K562 (cell line): ENCODE measurements around the gene TP73. TPM values are rescaled to one million over a fixed set of nuclear protein-coding genes. Genes with fewer than 3 reads are reported as not detected.

Experiments
- ATAC-seq: fragments of 200-7000 bp; cut with Tn5 transposase; 3 replicates; pipeline ENCODE4 v1.9.1; 2020; ENCODE audit warnings: moderate library complexity
- BruUV-seq: library from RNA; stranded (reverse); fragments of 400-500 nt; replicated peaks from 2 replicates; lab custom pipeline; 2021; lab: Mats Ljungman, UMichigan
- CTCF ChIA-PET: fragments of 300-600 bp; formaldehyde crosslinking; extraction: SDS; loops from one replicate; lab custom pipeline; 2021; ENCODE audit warnings: low intra/inter-chr PET ratio; lab: Yijun Ruan, JAX
- POLR2A ChIA-PET: fragments of 300-600, 350-650 bp; sonication (Branson Sonifier 250); formaldehyde crosslinking; extraction: SDS; loops from one replicate; lab custom pipeline; 2021; ENCODE audit warnings: antibody characterized with exemption, inconsistent platforms; lab: Yijun Ruan, JAX
- DNase-seq, 4 experiments: peaks; one replicate each; pipeline versions ENCODE4 v3.0.0 to v3.0.0-alpha.2; 2011 to 2018; ENCODE audit warnings: low spot score in 3 of 4, mixed read lengths in 3 of 4; ENCODE audit errors: extremely low read depth in 1 of 4
- FAIRE-seq: peaks from 2 replicates; lab custom pipeline; 2011; peaks lifted over from hg19 to GRCh38; lab: Jason Lieb, UNC
- H2AFZ ChIP-seq: 2 replicates; pipeline ENCODE4 v1.6.0; 2011; ENCODE audit warnings: low read depth, low read length, control low read depth, inconsistent platforms
- H3K27ac ChIP-seq: fragments of 200-600 bp; 3 replicates; pipeline ENCODE4 v1.8.0; 2011; ENCODE audit warnings: low read depth, mild to moderate bottlenecking, control low read depth, inconsistent platforms, low read length, moderate library complexity, mixed read lengths; ENCODE audit errors: extremely low read depth
- H3K27me3 ChIP-seq, 2 experiments: fragments of 300-600 bp in 1 of 2; 2 replicates in 1 of 2; 3 replicates in 1 of 2; pipeline versions ENCODE4 v1.6.0 to v1.8.0; 2011; ENCODE audit warnings: inconsistent platforms in 2 of 2, low read length in 2 of 2, mild to moderate bottlenecking in 1 of 2, mixed read lengths in 1 of 2, moderate library complexity in 1 of 2; ENCODE audit not compliant: control insufficient read depth in 2 of 2, insufficient read depth in 2 of 2
- H3K36me3 ChIP-seq: fragments of 300-600 bp; 3 replicates; pipeline ENCODE4 v1.8.0; 2011; ENCODE audit warnings: mild to moderate bottlenecking, low read length, inconsistent platforms; ENCODE audit not compliant: control insufficient read depth, insufficient read depth
- H3K4me1 ChIP-seq, 2 experiments: fragments of 200-600 bp in 1 of 2; replicated peaks in 1 of 2; 2 replicates in 1 of 2; 3 replicates in 1 of 2; pipeline versions ENCODE4 v1.5.1 to v1.8.0; 2011; ENCODE audit warnings: inconsistent platforms in 2 of 2, low read length in 2 of 2, mild to moderate bottlenecking in 1 of 2, mixed read lengths in 1 of 2, moderate library complexity in 1 of 2; ENCODE audit not compliant: control insufficient read depth in 2 of 2, insufficient read depth in 2 of 2
- H3K4me2 ChIP-seq: 2 replicates; pipeline ENCODE4 v1.6.1; 2011; ENCODE audit warnings: low read length, control low read depth, inconsistent platforms, mixed read lengths; ENCODE audit not compliant: insufficient read depth
- H3K4me3 ChIP-seq: fragments of 200-600 bp; sonication (generic), shearing (Covaris generic); 2 replicates; pipeline ENCODE4 v1.5.1; 2016; ENCODE audit warnings: control low read depth, inconsistent platforms
- H3K79me2 ChIP-seq: fragments of 200-600 bp; 3 replicates; pipeline ENCODE4 v1.8.0; 2011; ENCODE audit warnings: low read length, inconsistent platforms; ENCODE audit not compliant: control insufficient read depth, insufficient read depth
- H3K9ac ChIP-seq, 2 experiments: 2 replicates each; pipeline versions ENCODE4 v1.6.0 to v1.6.1; 2011; ENCODE audit warnings: low read depth in 2 of 2, low read length in 2 of 2, control low read depth in 1 of 2, inconsistent platforms in 1 of 2, mild to moderate bottlenecking in 1 of 2, mixed read lengths in 1 of 2; ENCODE audit not compliant: insufficient read depth in 1 of 2
- H3K9me1 ChIP-seq: one replicate; pipeline ENCODE4 v1.6.0; 2011; ENCODE audit warnings: inconsistent platforms, mild to moderate bottlenecking, low read length, moderate library complexity; ENCODE audit not compliant: control insufficient read depth, insufficient read depth
- H3K9me3 ChIP-seq: replicated peaks from 2 replicates; pipeline ENCODE4 v1.5.1; 2011; ENCODE audit warnings: low read depth, low read length, inconsistent platforms; ENCODE audit not compliant: control insufficient read depth, insufficient read depth
- H4K20me1 ChIP-seq: replicated peaks from 2 replicates; pipeline ENCODE4 v1.6.1; 2011; ENCODE audit warnings: low read length, inconsistent platforms, mixed read lengths; ENCODE audit not compliant: control insufficient read depth, insufficient read depth
- CBX2 ChIP-seq: fragments of 200-600 bp; sonication (generic); IDR thresholded peaks from one replicate; pipeline ENCODE4 v1.6.1; 2012; ENCODE audit warnings: mild to moderate bottlenecking, low read length, inconsistent platforms; ENCODE audit not compliant: insufficient read depth, poor library complexity, severe bottlenecking
- CHD1 ChIP-seq: fragments of 200-600 bp; sonication (generic); IDR thresholded peaks from one replicate; pipeline ENCODE4 v1.6.1; 2012; ENCODE audit warnings: mild to moderate bottlenecking, moderate library complexity, low read length, inconsistent platforms
- L3MBTL2 ChIP-seq: fragments of 450-650 bp; IDR thresholded peaks from 2 replicates; pipeline ENCODE4 v1.6.1; 2016; ENCODE audit warnings: mild to moderate bottlenecking, moderate library complexity
- MCM5 ChIP-seq: fragments of 450-650 bp; IDR thresholded peaks from 2 replicates; pipeline ENCODE4 v1.6.1; 2016; ENCODE audit warnings: low read depth
- MCM7 ChIP-seq, 2 experiments: fragments of 450-650 bp; IDR thresholded peaks; 2 replicates each; pipeline ENCODE4 v1.6.1; 2016 to 2018
- MXI1 ChIP-seq: IDR thresholded peaks from 2 replicates; pipeline ENCODE4 v1.6.1; 2011; ENCODE audit warnings: low read depth, mild to moderate bottlenecking, improper control_type of control experiment, low read length
- MYNN ChIP-seq, 2 experiments: sonication (generic); formaldehyde crosslinking in 1 of 2; IDR thresholded peaks; 2 replicates each; pipeline versions ENCODE4 v1.5.0 to v1.6.1; 2016 to 2020; ENCODE audit warnings: antibody characterized with exemption in 1 of 2, missing genetic modification reagents in 1 of 2
- NFIC ChIP-seq: fragments of 450-650 bp; IDR thresholded peaks from 2 replicates; pipeline ENCODE4 v1.6.1; 2017; ENCODE audit warnings: mild to moderate bottlenecking, inconsistent platforms
- PHF20 ChIP-seq: fragments of 450-650 bp; IDR thresholded peaks from 2 replicates; pipeline ENCODE4 v1.6.1; 2018; ENCODE audit not compliant: partially characterized antibody
- SMARCC2 ChIP-seq: fragments of 450-650 bp; IDR thresholded peaks from 2 replicates; pipeline ENCODE4 v1.6.1; 2017; ENCODE audit warnings: antibody characterized with exemption, moderate library complexity, mild to moderate bottlenecking, low read depth
- TGIF2 ChIP-seq: sonication (generic); formaldehyde crosslinking; IDR thresholded peaks from 2 replicates; pipeline ENCODE4 v1.8.1; 2022; ENCODE audit warnings: mild to moderate bottlenecking, missing genetic modification reagents, moderate library complexity
- ZFP30 ChIP-seq: fragments of 250-450 bp; sonication (Bioruptor Pico); IDR thresholded peaks from 2 replicates; pipeline ENCODE4 v1.8.0; 2022; ENCODE audit warnings: moderate library complexity, mild to moderate bottlenecking, inconsistent platforms, borderline replicate concordance
- ZNF212 ChIP-seq: fragments of 450-650 bp; formaldehyde crosslinking; IDR thresholded peaks from 2 replicates; pipeline ENCODE4 v1.4.0; 2020; ENCODE audit warnings: mild to moderate bottlenecking
- WGBS: fragments of 100-300 bp; shearing (Covaris generic); methylation state at CpG from one replicate; pipeline ENCODE4 v1.1.6; 2016; ENCODE audit warnings: low coverage, mixed read lengths; ENCODE audit not compliant: insufficient coverage; ENCODE audit errors: missing lambda C conversion rate; 5-methylcytosine and 5-hydroxymethylcytosine counted together
- in situ Hi-C: fragments of 300-500 bp; cut with MboI; formaldehyde crosslinking; loops from 4 replicates; pipeline ENCODE4 v1.15.0; 2018; ENCODE audit warnings: inconsistent platforms, mixed read lengths
- intact Hi-C: fragments of 100-400 bp; cut with micrococcal nuclease; formaldehyde crosslinking; loops from 2 replicates; pipeline ENCODE4 v1.14.2; 2022
- polyA plus RNA-seq, 8 experiments: library from polyadenylated mRNA; depleted of rRNA in 4 of 8; stranded (reverse) in 5 of 8; unstranded in 3 of 8; fragments of >200 nt; fragmentation: Nextera tagmentation in 2 of 8; fragmentation: Illumina TruSeq in 1 of 8; extraction: Ambion mirVana in 2 of 8; extraction: Trizol in 1 of 8; gene quantifications; 2 replicates each; pipeline versions ENCODE4 v1.2.1 to v1.2.3, GENCODE V29; 2011 to 2014; ENCODE audit warnings: inconsistent platforms in 1 of 8, missing spikeins in 1 of 8
- total RNA-seq, 7 experiments: library from RNA; depleted of rRNA in 6 of 7; stranded (reverse); fragments of >200 nt in 6 of 7; fragmentation: Illumina TruSeq in 2 of 7; extraction: Trizol in 2 of 7; gene quantifications; 2 replicates each; pipeline versions ENCODE4 v1.2.1 to v1.2.3, GENCODE V29; 2011 to 2021; ENCODE audit warnings: low replicate concordance in 1 of 7
- TF ChIP-seq, protein P1 (sequence below): fragments of 250-450 bp; sonication (Bioruptor Pico); IDR thresholded peaks from 2 replicates; pipeline ENCODE4 v1.8.0; 2022; ENCODE audit warnings: inconsistent platforms, mild to moderate bottlenecking, moderate library complexity, borderline replicate concordance
- TF ChIP-seq, protein P2 (sequence below): fragments of 450-650 bp; IDR thresholded peaks from 2 replicates; pipeline ENCODE4 v1.6.1; 2017; ENCODE audit warnings: antibody characterized with exemption
- TF ChIP-seq, protein P3 (sequence below): fragments of 450-650 bp; conservative IDR thresholded peaks from 2 replicates; pipeline ENCODE4 v1.6.1; 2016; ENCODE audit warnings: missing genetic modification characterization, low read depth, mild to moderate bottlenecking, control low read depth, missing compliant biosample characterization
- TF ChIP-seq, protein P4 (sequence below): fragments of 450-650 bp; formaldehyde crosslinking; IDR thresholded peaks from 2 replicates; pipeline ENCODE4 v1.4.0; 2022; ENCODE audit warnings: missing genetic modification characterization

Gene TP73
- total and polyA plus RNA-seq, 9 of the 15 experiments (the other 6 are each of a cell fraction or from before 2014, with no cell fraction given): 0.07 to 1.6 (median 0.40) TPM; not detected in 2

DNA sequence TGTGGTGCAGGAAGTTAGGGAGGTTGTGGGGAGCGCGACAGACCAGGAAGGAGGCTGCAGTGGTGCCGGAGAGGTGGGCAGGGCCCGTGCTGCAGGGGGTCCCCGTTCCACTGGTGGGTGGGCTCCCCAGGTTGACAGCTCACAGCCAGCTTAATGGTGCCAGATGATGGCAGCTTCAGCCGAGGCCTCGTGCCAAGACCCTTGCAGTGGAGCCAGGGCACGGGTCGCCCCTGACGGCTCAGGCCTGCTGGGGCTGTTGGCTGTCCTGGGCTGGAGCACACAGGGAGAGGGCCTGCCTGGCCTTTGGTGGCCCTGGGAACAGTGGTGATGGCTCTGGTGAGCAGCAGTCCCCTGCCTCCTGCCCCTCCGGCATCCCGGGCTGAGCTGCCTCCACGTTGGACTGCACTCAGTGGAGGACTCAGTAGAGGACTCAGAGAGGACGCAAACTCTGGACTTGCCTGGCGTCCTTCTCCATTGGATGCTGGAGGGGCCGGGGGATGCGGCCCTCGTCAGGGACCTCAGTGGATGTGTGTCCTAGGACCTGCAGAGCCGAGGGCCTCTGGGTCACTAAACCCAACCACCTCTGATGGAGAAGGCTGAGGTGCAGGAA, 53.1 kb downstream of the TP73 start:
- ChIA-PET POLR2A (interaction anchor here (0.5 to 0.6 kb wide), 2 partner anchors 63 to 455 kb away, joined by 3 to 4 read pairs; no protein-coding TSS in a partner anchor), CTCF (no interaction called here)
- Histone ChIP-seq H2AFZ (no peak overlapping the region), H3K27me3 (peaks cover 70 to 96% of the 10 kb centered on the region in 2 experiments), H3K4me3 (no peak overlapping the region), H4K20me1 (peaks cover 71% of the 10 kb centered on the region), H3K9ac (no peak overlapping the region), H3K4me1 (peaks cover 0 to 59% of the 10 kb centered on the region in 2 experiments; a peak in 2 of 5 replicates), H3K36me3 (no peaks in the 10 kb centered on the region), H3K4me2 (no peak overlapping the region), H3K9me1 (no peaks in the 10 kb centered on the region), H3K79me2 (no peaks in the 10 kb centered on the region), H3K27ac (no peak overlapping the region), H3K9me3 (no peaks in the 10 kb centered on the region)
- intact Hi-C loops (no loop called here), in situ Hi-C loops (no loop called here)
- ATAC-seq: no peak
- WGBS: 2% methylated on average over 19 of the region's 19 CpGs
- no peak for FAIRE-seq
- no peak for DNase-seq
- BruUV-seq: no TSS peak
- no peak for TF ChIP-seq MYNN (IDR thresholded peaks at IDR 0.05)
- TF ChIP-seq MYNN (CRISPR knock-in tag; IDR thresholded peaks at IDR 0.05): no peak
- TF ChIP-seq, protein P1, sequence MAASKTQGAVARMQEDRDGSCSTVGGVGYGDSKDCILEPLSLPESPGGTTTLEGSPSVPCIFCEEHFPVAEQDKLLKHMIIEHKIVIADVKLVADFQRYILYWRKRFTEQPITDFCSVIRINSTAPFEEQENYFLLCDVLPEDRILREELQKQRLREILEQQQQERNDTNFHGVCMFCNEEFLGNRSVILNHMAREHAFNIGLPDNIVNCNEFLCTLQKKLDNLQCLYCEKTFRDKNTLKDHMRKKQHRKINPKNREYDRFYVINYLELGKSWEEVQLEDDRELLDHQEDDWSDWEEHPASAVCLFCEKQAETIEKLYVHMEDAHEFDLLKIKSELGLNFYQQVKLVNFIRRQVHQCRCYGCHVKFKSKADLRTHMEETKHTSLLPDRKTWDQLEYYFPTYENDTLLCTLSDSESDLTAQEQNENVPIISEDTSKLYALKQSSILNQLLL (CRISPR knock-in tag): no peak
- TF ChIP-seq ZNF212: no peak
- TF ChIP-seq, protein P2, sequence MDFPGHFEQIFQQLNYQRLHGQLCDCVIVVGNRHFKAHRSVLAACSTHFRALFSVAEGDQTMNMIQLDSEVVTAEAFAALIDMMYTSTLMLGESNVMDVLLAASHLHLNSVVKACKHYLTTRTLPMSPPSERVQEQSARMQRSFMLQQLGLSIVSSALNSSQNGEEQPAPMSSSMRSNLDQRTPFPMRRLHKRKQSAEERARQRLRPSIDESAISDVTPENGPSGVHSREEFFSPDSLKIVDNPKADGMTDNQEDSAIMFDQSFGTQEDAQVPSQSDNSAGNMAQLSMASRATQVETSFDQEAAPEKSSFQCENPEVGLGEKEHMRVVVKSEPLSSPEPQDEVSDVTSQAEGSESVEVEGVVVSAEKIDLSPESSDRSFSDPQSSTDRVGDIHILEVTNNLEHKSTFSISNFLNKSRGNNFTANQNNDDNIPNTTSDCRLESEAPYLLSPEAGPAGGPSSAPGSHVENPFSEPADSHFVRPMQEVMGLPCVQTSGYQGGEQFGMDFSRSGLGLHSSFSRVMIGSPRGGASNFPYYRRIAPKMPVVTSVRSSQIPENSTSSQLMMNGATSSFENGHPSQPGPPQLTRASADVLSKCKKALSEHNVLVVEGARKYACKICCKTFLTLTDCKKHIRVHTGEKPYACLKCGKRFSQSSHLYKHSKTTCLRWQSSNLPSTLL: peak; percentile 61; the same call in 1 of the 2 replicates
- TF ChIP-seq, protein P3, sequence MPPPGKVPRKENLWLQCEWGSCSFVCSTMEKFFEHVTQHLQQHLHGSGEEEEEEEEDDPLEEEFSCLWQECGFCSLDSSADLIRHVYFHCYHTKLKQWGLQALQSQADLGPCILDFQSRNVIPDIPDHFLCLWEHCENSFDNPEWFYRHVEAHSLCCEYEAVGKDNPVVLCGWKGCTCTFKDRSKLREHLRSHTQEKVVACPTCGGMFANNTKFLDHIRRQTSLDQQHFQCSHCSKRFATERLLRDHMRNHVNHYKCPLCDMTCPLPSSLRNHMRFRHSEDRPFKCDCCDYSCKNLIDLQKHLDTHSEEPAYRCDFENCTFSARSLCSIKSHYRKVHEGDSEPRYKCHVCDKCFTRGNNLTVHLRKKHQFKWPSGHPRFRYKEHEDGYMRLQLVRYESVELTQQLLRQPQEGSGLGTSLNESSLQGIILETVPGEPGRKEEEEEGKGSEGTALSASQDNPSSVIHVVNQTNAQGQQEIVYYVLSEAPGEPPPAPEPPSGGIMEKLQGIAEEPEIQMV (tag): peak; percentile 75
- no peak for TF ChIP-seq MCM5
- no peak for TF ChIP-seq CBX2
- no peak for TF ChIP-seq CHD1
- TF ChIP-seq PHF20: no peak
- TF ChIP-seq SMARCC2: no peak
- no peak for TF ChIP-seq TGIF2 (CRISPR knock-in tag)
- TF ChIP-seq, protein P4, sequence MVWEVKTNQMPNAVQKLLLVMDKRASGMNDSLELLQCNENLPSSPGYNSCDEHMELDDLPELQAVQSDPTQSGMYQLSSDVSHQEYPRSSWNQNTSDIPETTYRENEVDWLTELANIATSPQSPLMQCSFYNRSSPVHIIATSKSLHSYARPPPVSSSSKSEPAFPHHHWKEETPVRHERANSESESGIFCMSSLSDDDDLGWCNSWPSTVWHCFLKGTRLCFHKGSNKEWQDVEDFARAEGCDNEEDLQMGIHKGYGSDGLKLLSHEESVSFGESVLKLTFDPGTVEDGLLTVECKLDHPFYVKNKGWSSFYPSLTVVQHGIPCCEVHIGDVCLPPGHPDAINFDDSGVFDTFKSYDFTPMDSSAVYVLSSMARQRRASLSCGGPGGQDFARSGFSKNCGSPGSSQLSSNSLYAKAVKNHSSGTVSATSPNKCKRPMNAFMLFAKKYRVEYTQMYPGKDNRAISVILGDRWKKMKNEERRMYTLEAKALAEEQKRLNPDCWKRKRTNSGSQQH: no peak
- TF ChIP-seq NFIC: no peak
- TF ChIP-seq MCM7 (IDR thresholded peaks at IDR 0.05): no peak
- no peak for TF ChIP-seq MXI1
- no peak for TF ChIP-seq ZFP30 (CRISPR knock-in tag)
- no peak for TF ChIP-seq L3MBTL2
